Activated gamma-delta T cell treated with Interleukin-2 at 50 U/mL for 16 hours (primary cell): Measurements from ENCODE around the gene ZFR2.
A peak's percentile ranks its signal among the peaks of the same experiment; 100 is the strongest.
"Not testable (repeated sequence)": the region's sequence is repeated elsewhere in the genome, so short reads cannot be mapped to it uniquely, and the experiment has no call there.

Experiments used
- DNase-seq: peaks from one replicate; pipeline ENCODE4 v3.0.0-alpha.2; 2020

The ZFR2 gene

GRCh38 chr19:3835055-3835435, 33.8 kb downstream of the ZFR2 start:
- no peak for DNase-seq

DNA sequence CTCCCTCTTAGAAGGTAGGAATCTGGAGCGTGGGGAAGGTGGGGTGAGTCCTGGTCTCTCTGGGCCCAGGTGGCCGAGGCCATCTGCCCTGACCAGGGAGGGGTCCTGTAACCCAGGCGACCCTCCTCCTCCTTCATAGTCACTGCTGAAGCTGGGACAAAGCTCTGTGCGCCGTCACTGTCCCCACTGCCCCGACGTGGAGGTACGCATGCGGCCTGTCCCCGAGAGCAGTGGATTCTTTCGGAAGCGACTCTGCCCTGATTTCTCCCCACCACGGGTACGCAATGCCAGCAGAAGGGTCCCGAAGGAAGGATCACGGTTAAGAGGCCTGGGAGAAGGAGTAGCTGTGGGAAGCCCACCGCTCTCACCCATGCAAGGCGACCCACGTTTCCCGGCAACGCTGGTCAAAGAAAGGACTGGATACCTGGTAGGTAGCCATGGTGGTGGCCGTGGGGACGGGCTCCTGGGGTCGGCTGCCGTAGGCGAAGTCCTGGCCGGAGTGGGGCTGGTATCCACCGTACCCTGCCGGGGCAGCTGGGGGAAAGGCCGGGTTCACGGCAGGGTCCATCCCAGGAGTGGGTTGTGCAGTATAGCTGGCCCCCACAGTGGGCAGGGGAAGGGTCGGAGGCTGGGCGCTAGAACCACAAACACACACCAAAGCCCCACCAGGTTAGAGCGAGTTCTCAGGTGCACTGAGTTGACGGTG, 34.3 kb downstream of the ZFR2 start:
- DNase-seq, result no peak

DNA sequence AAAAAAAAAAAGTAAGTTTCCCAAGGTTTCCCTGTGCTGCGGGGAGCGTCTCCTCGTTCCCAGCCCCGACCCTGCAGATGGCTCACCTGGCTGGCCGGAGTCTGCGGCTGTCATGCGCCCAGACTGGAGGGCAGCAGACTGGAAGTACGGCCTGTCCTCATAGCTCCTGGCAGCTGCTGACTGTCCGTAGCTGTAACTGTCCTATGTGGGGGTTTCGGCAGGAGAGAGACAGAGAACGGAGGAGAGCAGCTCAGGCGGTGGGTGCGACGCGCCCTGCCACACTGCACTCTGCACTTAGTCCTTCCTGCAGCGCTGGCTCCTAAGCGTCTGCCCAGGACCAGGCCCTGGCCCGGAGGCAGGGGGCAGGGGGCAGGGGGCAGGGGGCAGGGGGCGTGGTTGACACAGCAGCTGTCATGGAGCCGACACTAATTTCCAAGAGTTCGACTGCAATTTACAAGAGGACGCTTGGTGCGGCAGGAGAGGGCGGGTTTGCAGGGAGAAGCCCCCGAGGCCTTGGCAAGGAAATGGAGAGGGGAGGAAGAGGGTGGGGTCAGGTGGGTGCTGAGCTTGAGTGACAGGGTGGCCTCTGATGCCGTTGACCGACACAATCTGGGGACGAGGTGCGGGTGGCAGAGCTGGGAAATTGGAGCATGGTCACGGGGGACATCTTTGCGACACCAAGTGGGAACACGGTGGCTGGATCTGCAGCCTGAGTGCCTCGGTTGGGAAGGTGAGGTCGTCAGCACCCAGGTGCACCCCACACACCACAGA, 35.1 kb downstream of the ZFR2 start:
- DNase-seq, result no peak

DNA sequence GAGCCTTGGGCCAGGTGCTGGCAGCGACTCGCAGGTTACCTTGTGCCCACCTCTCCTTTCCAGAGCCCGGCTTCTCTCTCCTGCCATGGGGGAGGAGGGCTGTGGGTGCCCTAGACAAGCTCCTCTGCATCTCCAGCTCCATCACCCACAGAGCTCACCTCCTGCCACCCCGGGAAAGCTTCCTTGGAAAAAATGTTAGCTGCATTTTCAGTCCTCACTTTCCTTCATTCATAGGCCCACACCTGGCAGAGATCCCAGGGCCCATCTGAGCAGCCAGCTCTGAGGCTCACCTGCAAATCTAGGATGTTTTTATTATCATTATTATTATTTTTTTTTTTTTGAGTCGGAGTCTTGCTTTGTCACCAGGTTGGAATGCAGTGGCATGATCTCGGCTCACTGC, 36.8 kb downstream of the ZFR2 start:
- no peak for DNase-seq

- no peak for DNase-seq
Measured at GRCh38 chr19:3831601-3832000, 37.2 kb downstream of the ZFR2 start.

- no peak for DNase-seq
Measured at GRCh38 chr19:3830621-3831589, 37.9 kb downstream of the ZFR2 start.

DNA sequence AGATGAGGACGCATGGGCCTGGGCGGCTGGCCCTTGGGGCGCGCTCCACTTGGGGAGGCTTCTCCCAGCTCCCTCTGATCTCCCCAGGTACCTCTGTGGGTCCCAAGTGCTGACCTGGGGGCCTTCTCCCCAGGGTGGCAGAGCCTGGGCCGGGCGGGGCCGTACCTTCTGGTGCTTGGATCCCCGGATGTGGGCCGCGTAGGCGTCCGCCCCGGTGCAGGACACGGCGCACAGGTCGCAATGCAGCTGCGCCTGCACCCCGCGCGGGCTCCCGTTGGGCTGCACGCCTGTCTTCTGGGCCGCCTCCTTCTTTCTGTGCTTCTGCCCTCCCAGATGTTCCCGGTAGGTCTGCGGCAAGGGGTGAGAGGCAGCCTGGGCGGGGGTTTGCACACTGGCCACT, 41.5 kb downstream of the ZFR2 start:
- DNase-seq, result no peak

DNA sequence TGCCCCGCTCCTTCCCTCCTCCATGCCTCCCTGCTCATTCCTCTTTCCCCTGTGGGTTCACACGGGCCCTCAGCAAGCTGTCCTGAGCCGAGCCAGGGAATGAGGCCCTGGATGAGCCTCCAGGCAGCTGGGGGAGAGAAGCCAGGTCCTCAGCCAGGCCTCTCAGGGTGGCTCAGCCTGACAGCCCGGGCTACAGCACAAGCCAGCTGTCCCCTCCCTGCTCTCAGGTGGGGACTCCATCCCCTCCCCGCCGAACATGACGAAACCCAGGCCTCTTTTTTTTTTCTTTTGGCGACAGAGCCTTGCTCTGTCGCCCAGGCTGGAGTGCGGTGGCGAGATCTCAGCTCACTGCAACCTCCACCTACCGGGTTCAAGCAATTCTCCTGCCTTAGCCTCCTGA, 42.7 kb downstream of the ZFR2 start:
- no peak for DNase-seq

GRCh38 chr19:3825286-3825956, 43.4 kb downstream of the ZFR2 start:
- DNase-seq, result no peak

- DNase-seq, result no peak
Measured at GRCh38 chr19:3823350-3823713, 45.5 kb downstream of the ZFR2 start.

DNA sequence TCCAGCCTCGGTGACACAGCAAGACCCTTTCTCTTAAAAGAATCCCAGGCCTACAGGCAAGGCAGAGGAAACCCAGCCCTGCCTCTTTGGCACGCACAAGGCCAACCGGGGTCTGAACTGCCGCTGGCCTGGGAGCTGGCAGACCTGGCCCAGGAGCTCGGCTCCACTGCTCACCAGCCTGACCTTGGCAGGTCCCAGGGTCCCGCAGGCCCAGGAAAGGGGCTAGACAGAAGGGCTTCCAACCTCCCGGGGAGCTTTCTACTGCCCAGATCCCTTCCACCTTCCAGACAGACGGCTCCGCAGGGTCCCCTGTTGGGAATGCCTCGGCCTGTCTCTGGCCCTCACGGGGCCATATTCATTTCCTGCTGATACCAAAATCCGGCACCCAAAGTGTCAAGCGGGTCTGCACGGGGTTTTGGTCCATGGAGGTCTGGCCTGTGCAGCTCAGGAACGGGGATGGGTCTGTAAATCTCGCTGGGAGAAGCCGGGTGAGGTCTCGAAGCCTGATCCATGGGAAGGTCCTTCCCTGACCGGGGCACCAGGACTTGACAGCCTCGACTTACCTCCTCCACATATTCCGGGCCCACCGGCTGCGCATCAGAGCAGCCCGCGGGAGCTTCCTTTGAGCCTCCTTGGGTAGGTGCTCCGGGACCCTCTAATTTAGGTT, 46.0 kb downstream of the ZFR2 start:
- DNase-seq, result no peak

DNA sequence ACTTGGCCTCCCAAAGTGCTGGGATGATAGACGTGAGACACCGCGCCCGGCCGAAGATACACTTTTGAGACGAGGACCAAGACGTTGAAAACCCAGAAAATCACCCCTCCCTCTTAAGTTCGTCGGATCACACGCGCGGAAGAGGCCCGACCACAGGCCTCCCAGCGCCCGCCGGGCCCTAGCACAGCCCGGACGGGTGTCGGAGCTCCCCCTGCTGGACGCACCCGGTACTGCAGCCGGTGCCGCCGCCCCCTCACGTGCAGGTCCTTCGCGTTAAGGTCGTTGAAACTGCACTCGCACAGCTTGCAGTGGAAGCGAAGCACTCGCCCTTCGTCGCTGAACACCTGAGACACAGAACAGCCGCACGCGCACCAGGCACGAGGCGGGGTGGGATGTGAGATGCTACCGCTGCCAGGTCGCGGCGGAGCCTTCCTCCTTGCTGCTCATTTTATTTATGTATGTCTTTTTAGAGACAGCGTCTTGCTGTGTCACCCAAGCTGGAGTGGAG, 46.9 kb downstream of the ZFR2 start:
- peak; percentile 92 for DNase-seq

- no peak for DNase-seq
Measured at GRCh38 chr19:3821156-3821555, 47.7 kb downstream of the ZFR2 start.

- no peak for DNase-seq
Measured at GRCh38 chr19:3819989-3820388, 48.8 kb downstream of the ZFR2 start.

DNA sequence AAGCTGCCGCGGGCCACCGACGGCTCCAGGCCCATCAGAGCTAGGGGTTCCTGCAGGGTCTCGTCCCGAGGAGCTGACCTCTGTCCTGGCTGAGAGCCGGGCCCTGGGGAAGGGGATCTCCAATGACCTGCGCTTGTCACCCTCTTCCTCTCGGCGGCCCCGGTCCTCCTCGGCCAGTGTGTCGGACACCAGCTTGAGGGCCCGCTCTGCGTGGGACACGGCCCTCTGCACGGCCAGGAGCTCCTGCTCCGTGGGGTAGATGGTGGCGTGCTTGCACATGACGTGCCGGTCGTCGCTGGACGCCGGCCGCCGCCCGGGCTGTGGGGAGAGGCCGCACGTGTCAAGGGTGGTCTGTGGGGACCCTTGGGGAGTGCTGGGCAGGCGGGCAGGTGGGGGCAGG, 49.9 kb downstream of the ZFR2 start:
- no peak for DNase-seq

GRCh38 chr19:3818466-3818865, 50.4 kb downstream of the ZFR2 start:
- no peak for DNase-seq

DNA sequence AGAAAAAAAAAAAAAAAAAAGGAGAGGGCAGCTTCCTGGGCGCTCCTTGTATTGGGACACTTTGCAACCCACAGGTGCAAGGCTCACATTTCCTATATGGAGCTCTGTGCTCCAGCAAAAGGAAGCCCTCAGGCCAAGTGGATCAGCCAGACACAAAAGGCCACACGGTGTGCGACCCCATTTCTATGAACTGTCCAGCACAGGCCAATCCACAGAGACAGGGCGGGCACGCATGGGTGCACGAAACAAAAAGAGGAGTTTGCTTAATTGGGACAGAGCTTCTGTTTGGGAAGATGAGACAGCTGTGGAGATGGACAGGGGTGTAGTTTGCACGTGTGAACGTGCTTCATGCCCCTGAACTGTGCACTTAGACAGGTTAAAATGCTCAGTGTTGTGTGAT, 51.1 kb downstream of the ZFR2 start:
- DNase-seq, result no peak

GRCh38 chr19:3816566-3817218, 52.1 kb downstream of the ZFR2 start:
- no peak for DNase-seq

DNA sequence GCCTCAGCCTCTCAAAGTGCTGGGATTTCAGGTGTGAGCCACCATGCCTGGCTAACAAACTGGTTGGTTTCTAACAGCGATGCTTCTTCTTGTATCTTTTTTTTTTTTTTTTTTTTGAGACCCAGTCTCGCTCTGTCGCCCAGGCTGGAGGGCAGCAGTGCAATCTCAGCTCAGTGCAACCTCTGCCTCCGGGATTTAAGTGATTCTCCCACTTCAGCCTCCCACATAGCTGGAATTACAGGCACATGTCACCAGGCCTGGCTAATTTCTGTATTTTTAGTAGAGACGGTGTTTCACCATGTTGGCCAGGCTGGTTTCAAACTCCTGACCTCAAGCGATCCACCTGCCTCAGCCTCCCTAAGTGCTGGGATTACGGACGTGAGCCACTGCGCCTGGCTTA, 52.7 kb downstream of the ZFR2 start:
- not testable (repeated sequence) for DNase-seq

DNA sequence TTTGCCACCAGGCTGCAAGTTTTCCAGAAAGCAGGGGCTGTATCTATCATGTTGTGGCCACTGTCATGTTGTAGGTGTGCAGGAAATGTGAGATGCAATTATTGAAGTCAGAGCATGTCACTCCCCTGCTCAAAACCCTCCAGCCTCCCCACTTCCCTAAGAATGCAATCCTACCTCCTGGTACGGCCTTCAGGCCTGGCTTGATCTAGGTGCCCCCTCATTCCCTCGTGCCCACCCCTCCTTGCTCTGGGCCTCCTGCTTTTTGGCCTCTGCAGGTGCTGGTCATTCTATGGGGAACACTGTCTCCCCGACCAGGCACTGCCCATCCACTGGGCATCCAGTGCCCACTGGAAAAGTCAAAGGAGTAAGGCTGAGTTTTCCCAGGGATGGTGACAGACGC, 54.2 kb downstream of the ZFR2 start:
- no peak for DNase-seq
